Breast epithelium (tissue), 3 donors: ENCODE results near the gene ANKRD36.
"Not testable (repeated sequence)": the region's sequence is repeated elsewhere in the genome, so short reads cannot be mapped to it uniquely, and the experiment has no call there.

Experiments used
- CTCF ChIP-seq, 3 donors: fragments of 450-650 bp; IDR thresholded peaks; one replicate each; pipeline ENCODE4 v1.5.1; 2016 to 2017; ENCODE audit warnings: antibody characterized with exemption in 3 of 3, mild to moderate bottlenecking in 3 of 3, moderate library complexity in 3 of 3
- POLR2A ChIP-seq: fragments of 450-650 bp; IDR thresholded peaks from one replicate; pipeline ENCODE4 v1.6.1; 2016; ENCODE audit warnings: antibody characterized with exemption, mild to moderate bottlenecking, moderate library complexity
- POLR2AphosphoS5 ChIP-seq, 3 donors: sonication (generic); formaldehyde crosslinking; IDR thresholded peaks; one replicate each; pipeline ENCODE4 v1.6.1; 2017; ENCODE audit warnings: antibody characterized with exemption in 3 of 3

- TF ChIP-seq CTCF (IDR thresholded peaks at IDR 0.05); POLR2AphosphoS5 (IDR thresholded peaks at IDR 0.05); POLR2A: not testable (repeated sequence)
These were observed 31.1 kb downstream of the ANKRD36 start for GRCh38 chr2:97144016-97144415.
